ENCODE measurements around the gene MED13L. TPM values are rescaled to one million over a fixed set of nuclear protein-coding genes. Genes with fewer than 3 reads are reported as not detected.

MED13L gene
- total RNA-seq, 1 experiment from 2014 or later: 89.0 TPM

DNA sequence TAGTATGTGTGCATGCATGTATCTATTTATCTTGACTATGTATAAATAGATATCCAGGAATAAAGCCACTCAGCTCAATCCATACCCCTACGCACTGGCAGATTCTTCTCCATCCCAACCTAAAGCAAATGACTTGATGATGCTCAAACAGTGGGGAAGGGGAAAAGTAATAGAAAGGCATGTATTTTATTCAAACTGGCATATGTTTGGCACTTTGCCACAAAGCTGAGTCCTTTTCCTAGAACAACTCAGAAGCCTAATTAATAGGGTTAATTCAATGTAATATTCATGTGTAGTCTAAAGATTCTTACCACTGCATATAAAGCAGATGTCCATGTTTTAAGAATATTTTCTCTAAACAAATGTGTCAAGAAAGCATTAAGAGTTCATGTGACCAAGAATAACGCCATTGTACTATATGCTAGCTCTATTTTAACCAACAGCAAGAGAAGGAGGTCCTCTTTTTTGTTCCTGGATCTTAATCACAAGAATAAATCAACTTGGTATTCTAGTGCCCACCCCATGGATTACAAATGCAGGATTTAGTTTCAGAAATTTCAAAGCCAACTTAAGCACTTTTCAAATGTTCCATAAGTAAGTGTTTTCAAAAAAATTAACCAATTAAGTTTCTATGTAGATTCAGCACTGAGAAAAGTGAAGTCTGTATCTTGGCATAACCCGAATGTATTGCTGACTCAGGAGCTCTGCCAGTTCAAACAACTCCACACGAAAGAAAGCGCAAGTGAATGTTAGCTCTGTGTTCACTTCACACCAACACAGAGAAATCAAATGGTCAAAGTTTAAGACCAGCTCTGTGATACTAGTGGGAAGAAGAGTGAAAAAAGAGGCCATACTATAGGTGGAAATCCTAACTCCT, 233.6 kb downstream of the MED13L start:
- TF ChIP-seq, protein P1, sequence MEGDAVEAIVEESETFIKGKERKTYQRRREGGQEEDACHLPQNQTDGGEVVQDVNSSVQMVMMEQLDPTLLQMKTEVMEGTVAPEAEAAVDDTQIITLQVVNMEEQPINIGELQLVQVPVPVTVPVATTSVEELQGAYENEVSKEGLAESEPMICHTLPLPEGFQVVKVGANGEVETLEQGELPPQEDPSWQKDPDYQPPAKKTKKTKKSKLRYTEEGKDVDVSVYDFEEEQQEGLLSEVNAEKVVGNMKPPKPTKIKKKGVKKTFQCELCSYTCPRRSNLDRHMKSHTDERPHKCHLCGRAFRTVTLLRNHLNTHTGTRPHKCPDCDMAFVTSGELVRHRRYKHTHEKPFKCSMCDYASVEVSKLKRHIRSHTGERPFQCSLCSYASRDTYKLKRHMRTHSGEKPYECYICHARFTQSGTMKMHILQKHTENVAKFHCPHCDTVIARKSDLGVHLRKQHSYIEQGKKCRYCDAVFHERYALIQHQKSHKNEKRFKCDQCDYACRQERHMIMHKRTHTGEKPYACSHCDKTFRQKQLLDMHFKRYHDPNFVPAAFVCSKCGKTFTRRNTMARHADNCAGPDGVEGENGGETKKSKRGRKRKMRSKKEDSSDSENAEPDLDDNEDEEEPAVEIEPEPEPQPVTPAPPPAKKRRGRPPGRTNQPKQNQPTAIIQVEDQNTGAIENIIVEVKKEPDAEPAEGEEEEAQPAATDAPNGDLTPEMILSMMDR (IDR thresholded peaks at IDR 0.05; ENCODE audit: unreplicated experiment): no peak
- Mint-ChIP-seq H3K27ac (ENCODE audit: unreplicated experiment) (no peak overlapping the region), H3K9me3 (ENCODE audit: low read depth, unreplicated experiment) (no peaks in the 10 kb centered on the region), H3K4me1 (ENCODE audit: low read depth, unreplicated experiment) (no peaks in the 10 kb centered on the region), H3K27me3 (ENCODE audit: unreplicated experiment) (no peaks in the 10 kb centered on the region), H3K4me3 (ENCODE audit: low read depth, unreplicated experiment) (no peak overlapping the region), H3K36me3 (ENCODE audit: insufficient read depth, unreplicated experiment) (no peaks in the 10 kb centered on the region)
- intact Hi-C loops (cut with micrococcal nuclease; ENCODE audit: unreplicated experiment): no loop called here
- no TSS peak for BruUV-seq (replicated peaks)
- CTCF ChIA-PET: no interaction called here
- DNase-seq: no peak

DNA sequence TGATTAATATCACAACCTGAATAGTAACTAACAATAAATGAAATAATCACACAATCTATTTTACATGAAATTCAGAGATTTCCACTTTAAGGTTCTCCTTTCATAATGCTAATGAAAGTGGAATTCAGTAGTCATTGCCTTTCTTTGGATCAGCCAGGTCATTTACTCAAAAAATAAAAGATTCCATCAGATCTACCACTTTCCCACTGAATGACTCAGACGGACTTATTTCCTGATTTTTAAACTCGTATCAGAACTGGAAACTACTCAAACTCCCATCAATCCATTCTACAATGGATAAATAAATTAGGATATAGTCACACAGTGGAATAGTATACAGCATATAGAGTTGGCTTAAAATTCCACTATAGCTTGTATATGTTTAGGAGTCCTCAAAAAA, 237.1 kb downstream of the MED13L start:
- no peaks in the 10 kb centered on the region for H3K4me1 Mint-ChIP-seq (ENCODE audit: low read depth, unreplicated experiment)
- H3K27me3 Mint-ChIP-seq (ENCODE audit: unreplicated experiment): no peaks in the 10 kb centered on the region
- intact Hi-C loops (cut with micrococcal nuclease; ENCODE audit: unreplicated experiment): no loop called here
- H3K36me3 Mint-ChIP-seq (ENCODE audit: insufficient read depth, unreplicated experiment): no peaks in the 10 kb centered on the region
- no peaks in the 10 kb centered on the region for H3K9me3 Mint-ChIP-seq (ENCODE audit: low read depth, unreplicated experiment)
- no peak overlapping the region for H3K4me3 Mint-ChIP-seq (ENCODE audit: low read depth, unreplicated experiment)
- no TSS peak for BruUV-seq (replicated peaks)
- CTCF ChIA-PET: no interaction called here
- no peak overlapping the region for H3K27ac Mint-ChIP-seq (ENCODE audit: unreplicated experiment)
- TF ChIP-seq, protein P1 (IDR thresholded peaks at IDR 0.05; ENCODE audit: unreplicated experiment): no peak
- DNase-seq: no peak

DNA sequence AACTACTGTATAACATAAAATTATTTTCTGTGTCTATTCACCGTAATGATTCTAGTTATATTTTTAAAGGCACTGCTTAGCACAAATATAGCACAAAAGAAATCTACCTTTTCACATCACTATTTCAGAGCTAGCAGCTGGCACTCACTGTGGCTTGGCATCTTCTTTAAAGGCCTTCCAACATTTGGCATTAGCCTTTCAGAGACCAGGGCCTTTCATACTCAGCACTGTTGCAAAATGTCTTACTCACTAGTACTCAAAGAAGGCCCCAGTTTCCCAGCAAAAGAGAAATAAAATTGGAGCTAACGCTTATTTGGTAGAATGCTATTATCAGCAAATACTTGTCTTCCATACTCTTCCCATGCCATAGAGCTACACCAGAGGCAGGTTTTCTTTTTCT, 238.4 kb downstream of the MED13L start:
- Mint-ChIP-seq H3K4me3 (ENCODE audit: low read depth, unreplicated experiment) (no peak overlapping the region), H3K27me3 (ENCODE audit: unreplicated experiment) (no peaks in the 10 kb centered on the region), H3K27ac (ENCODE audit: unreplicated experiment) (no peak overlapping the region), H3K9me3 (ENCODE audit: low read depth, unreplicated experiment) (no peaks in the 10 kb centered on the region), H3K4me1 (ENCODE audit: low read depth, unreplicated experiment) (no peaks in the 10 kb centered on the region), H3K36me3 (ENCODE audit: insufficient read depth, unreplicated experiment) (no peaks in the 10 kb centered on the region)
- no peak for DNase-seq
- BruUV-seq (replicated peaks): no TSS peak
- CTCF ChIA-PET: no interaction called here
- intact Hi-C loops (cut with micrococcal nuclease; ENCODE audit: unreplicated experiment): no loop called here
- TF ChIP-seq, protein P1 (IDR thresholded peaks at IDR 0.05; ENCODE audit: unreplicated experiment): no peak

DNA sequence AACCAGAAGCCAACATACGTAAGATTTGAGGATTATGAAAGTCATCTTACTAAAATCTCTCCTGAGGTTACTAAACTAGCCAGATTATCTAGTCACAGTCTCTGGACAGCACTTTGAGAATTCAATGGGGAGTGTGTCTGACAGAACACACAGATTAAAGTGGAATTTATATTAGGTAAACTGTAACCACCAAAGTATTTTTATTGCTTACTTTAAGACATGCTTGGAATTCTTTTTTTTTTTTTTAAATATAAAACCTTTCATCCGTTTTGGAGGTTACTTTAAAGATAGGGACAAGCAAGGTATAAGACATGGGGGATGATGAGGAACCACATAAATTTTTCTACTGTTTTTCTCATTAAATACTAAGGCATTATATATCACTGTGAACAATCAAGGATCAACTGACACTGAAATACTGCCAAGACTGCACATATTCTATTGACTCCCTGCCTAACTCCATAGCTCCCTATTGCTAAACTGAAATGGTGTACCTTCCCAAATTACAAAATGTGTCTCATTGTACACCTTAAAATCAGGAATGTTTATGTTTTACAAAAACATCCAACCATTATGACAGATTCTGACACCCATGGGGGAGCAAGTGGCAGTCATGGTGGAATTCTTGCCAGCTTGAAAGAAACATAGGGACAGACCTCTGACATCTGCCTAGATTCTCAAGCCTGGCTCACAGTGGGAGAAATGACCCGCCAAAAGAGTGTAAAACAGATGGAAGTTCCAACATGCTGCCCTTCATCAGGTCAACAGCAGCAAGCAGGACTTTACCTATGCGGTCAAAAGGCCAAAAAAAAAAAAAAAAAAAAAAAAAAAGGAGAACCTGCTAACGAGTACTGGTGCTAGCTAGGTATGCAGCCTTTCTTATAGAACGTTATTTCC, 239.3 kb downstream of the MED13L start:
- no peak for DNase-seq
- H3K27ac Mint-ChIP-seq (ENCODE audit: unreplicated experiment): no peak overlapping the region
- H3K4me1 Mint-ChIP-seq (ENCODE audit: low read depth, unreplicated experiment): no peaks in the 10 kb centered on the region
- intact Hi-C loops (cut with micrococcal nuclease; ENCODE audit: unreplicated experiment): no loop called here
- H3K36me3 Mint-ChIP-seq (ENCODE audit: insufficient read depth, unreplicated experiment): no peaks in the 10 kb centered on the region
- no TSS peak for BruUV-seq (replicated peaks)
- no peaks in the 10 kb centered on the region for H3K27me3 Mint-ChIP-seq (ENCODE audit: unreplicated experiment)
- CTCF ChIA-PET: interaction anchor here (0.5 kb wide), 1 partner anchor 213 kb away, joined by 3 read pairs; no protein-coding TSS in a partner anchor
- TF ChIP-seq, protein P1 (IDR thresholded peaks at IDR 0.05; ENCODE audit: unreplicated experiment): no peak
- no peaks in the 10 kb centered on the region for H3K9me3 Mint-ChIP-seq (ENCODE audit: low read depth, unreplicated experiment)
- no peak overlapping the region for H3K4me3 Mint-ChIP-seq (ENCODE audit: low read depth, unreplicated experiment)
